Loucy (cell line): ENCODE data around the gene FAM219A.

Experiments used
- H2AFZ ChIP-seq: fragments of 200-600 bp; sonication (generic); 2 replicates; pipeline ENCODE4 v1.6.0; 2016; ENCODE audit warnings: antibody characterized with exemption, mild to moderate bottlenecking, low read length, moderate library complexity
- H3F3A ChIP-seq: fragments of 200-600 bp; 2 replicates; pipeline ENCODE4 v1.6.0; 2016; ENCODE audit warnings: antibody characterized with exemption, low read depth, mild to moderate bottlenecking
- H3K27me3 ChIP-seq: fragments of 200-600 bp; sonication (generic); 2 replicates; pipeline ENCODE4 v1.6.1; 2014; ENCODE audit warnings: low read length, mild to moderate bottlenecking; ENCODE audit not compliant: insufficient read depth, poor library complexity, severe bottlenecking
- H3K36me3 ChIP-seq: fragments of 200-600 bp; sonication (generic); 2 replicates; pipeline ENCODE4 v1.6.1; 2016; ENCODE audit warnings: low read length; ENCODE audit not compliant: insufficient read depth
- H3K4me1 ChIP-seq: fragments of 200-600 bp; sonication (generic); 2 replicates; pipeline ENCODE4 v1.5.1; 2014; ENCODE audit warnings: low read length, mild to moderate bottlenecking; ENCODE audit not compliant: insufficient read depth, poor library complexity, severe bottlenecking
- H3K4me2 ChIP-seq: fragments of 200-600 bp; sonication (generic); 2 replicates; pipeline ENCODE4 v1.6.0; 2014; ENCODE audit warnings: antibody characterized with exemption, low read length, low read depth, mild to moderate bottlenecking; ENCODE audit not compliant: poor library complexity, severe bottlenecking
- H3K4me3 ChIP-seq: fragments of 200-600 bp; sonication (generic); 2 replicates; pipeline ENCODE4 v1.5.1; 2014; ENCODE audit warnings: low read length, mild to moderate bottlenecking, mixed read lengths; ENCODE audit not compliant: poor library complexity, severe bottlenecking
- H3K79me2 ChIP-seq: fragments of 200-600 bp; sonication (generic); 2 replicates; pipeline ENCODE4 v1.6.1; 2014; ENCODE audit warnings: low read length; ENCODE audit not compliant: insufficient read depth
- H3K9ac ChIP-seq: fragments of 200-600 bp; sonication (generic); 2 replicates; pipeline ENCODE4 v1.6.0; 2014; ENCODE audit warnings: mild to moderate bottlenecking, low read depth, low read length, moderate library complexity; ENCODE audit not compliant: poor library complexity, severe bottlenecking
- H3K9me2 ChIP-seq: fragments of 200-600 bp; sonication (generic); replicated peaks from 2 replicates; pipeline ENCODE4 v1.6.1; 2016; ENCODE audit warnings: low read depth, low read length, mixed read lengths
- H3K9me3 ChIP-seq: fragments of 200-600 bp; sonication (generic); 2 replicates; pipeline ENCODE4 v1.6.1; 2014; ENCODE audit warnings: mild to moderate bottlenecking, antibody characterized with exemption, low read length, low read depth; ENCODE audit not compliant: insufficient read depth
- H4K20me1 ChIP-seq: fragments of 200-600 bp; sonication (generic); 2 replicates; pipeline ENCODE4 v1.6.0; 2014; ENCODE audit warnings: antibody characterized with exemption, low read length, mild to moderate bottlenecking; ENCODE audit not compliant: insufficient read depth, poor library complexity, severe bottlenecking
- EZH2phosphoT487 ChIP-seq: fragments of 200-600 bp; IDR thresholded peaks from 2 replicates; pipeline ENCODE4 v1.6.1; 2018; ENCODE audit warnings: antibody characterized with exemption, mild to moderate bottlenecking, moderate library complexity, borderline replicate concordance
- TF ChIP-seq, protein P1 (sequence below): fragments of 200-600 bp; sonication (generic); conservative IDR thresholded peaks from 2 replicates; pipeline ENCODE4 v1.5.1; 2014; ENCODE audit warnings: mild to moderate bottlenecking, antibody characterized with exemption, low read length

The FAM219A gene

DNA sequence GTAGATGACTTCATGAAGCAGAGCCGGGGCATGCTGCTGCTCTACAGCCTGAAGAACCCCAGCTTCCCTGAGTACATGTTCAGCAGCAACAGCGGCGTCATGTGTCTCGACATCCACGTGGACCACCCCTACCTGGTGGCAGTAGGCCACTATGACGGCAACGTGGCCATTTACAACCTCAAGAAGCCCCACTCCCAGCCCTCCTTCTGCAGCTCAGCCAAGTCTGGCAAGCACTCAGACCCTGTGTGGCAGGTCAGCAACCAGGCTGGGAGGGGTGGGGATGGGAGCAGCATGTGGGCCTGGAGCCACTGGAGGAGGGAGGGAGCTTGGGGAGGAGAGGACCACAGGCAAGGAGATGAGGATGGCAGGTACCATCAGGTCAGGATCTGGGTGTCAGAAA lies 48.3 kb upstream of the FAM219A start:
- H3K79me2 ChIP-seq, result no peaks in the 10 kb centered on the region
- no peak overlapping the region for H3K4me2 ChIP-seq
- no peaks in the 10 kb centered on the region for H3K27me3 ChIP-seq
- H3K4me1 ChIP-seq, result no peaks in the 10 kb centered on the region
- no peak overlapping the region for H3K4me3 ChIP-seq
- no peaks in the 10 kb centered on the region for H3K9me2 ChIP-seq
- TF ChIP-seq, protein P1, sequence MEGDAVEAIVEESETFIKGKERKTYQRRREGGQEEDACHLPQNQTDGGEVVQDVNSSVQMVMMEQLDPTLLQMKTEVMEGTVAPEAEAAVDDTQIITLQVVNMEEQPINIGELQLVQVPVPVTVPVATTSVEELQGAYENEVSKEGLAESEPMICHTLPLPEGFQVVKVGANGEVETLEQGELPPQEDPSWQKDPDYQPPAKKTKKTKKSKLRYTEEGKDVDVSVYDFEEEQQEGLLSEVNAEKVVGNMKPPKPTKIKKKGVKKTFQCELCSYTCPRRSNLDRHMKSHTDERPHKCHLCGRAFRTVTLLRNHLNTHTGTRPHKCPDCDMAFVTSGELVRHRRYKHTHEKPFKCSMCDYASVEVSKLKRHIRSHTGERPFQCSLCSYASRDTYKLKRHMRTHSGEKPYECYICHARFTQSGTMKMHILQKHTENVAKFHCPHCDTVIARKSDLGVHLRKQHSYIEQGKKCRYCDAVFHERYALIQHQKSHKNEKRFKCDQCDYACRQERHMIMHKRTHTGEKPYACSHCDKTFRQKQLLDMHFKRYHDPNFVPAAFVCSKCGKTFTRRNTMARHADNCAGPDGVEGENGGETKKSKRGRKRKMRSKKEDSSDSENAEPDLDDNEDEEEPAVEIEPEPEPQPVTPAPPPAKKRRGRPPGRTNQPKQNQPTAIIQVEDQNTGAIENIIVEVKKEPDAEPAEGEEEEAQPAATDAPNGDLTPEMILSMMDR, result no peak
- no peak for TF ChIP-seq EZH2phosphoT487
- no peak overlapping the region for H2AFZ ChIP-seq
- H3F3A ChIP-seq, result no peaks in the 10 kb centered on the region
- H3K36me3 ChIP-seq, result no peaks in the 10 kb centered on the region
- H3K9me3 ChIP-seq, result no peaks in the 10 kb centered on the region
- H3K9ac ChIP-seq, result no peak overlapping the region
- H4K20me1 ChIP-seq, result no peaks in the 10 kb centered on the region

DNA sequence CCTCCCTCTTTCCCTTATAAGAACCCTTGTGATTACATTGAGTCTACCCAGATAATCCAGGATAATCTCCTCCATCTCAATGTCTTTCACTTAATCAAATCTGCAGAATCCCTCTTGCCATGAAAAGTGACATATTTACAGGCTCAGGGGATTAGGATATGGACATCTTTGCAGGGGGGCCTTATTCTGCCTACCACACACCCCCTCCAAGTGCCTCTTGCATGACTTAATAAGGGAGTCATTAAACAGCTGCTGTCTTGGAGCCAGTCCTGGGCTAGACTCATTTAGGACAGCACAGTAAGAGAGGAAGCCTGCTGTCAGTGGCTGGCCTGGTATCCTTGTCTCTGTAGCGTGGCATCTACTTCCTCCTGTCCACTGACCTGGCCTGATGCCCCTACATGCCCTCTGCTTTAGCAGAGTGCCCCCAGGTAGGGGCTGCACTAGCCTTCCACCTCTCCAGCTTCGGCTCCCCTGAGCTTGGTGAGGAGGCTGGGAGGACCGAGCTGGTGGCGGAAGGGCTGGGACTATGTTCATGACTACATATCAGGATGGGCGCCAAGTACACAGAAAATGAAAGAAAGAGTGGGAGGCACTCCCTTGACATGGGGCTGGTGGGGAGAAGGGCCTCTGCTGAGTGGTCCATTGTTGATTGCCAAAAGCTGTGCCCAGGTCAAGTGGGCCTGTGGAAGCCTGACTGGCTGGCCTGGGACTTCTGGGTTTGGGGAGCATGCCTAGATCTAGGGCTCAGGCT lies 47.2 kb upstream of the FAM219A start:
- H3F3A ChIP-seq, result no peaks in the 10 kb centered on the region
- H2AFZ ChIP-seq, result no peak overlapping the region
- H3K9me3 ChIP-seq, result no peaks in the 10 kb centered on the region

DNA sequence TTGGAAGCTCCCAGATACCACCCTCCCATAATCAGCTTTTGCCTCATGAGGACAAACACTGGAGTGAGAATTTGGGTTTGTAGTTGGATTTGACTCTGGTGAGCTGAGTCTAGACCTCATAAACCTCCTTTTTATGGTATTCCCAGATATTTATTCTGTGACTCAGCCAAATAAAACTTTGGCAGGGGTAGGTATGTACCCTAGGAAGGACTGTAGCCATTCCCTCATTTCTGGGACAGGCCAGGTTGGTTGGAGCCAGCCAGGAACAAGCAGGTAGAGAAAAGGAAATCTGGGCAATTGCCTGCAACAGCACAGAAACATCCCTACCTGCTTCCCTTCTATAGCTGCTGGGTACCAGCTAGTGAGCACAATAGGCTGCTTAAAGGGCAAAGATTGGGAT lies 45.0 kb upstream of the FAM219A start:
- Histone ChIP-seq H3K27me3 (no peaks in the 10 kb centered on the region), H3K9ac (no peak overlapping the region), H3K79me2 (no peaks in the 10 kb centered on the region), H3K9me3 (no peaks in the 10 kb centered on the region), H3K4me3 (no peak overlapping the region), H3K36me3 (no peaks in the 10 kb centered on the region), H3K4me1 (no peaks in the 10 kb centered on the region), H3K9me2 (no peaks in the 10 kb centered on the region), H3F3A (no peaks in the 10 kb centered on the region), H4K20me1 (no peaks in the 10 kb centered on the region), H2AFZ (no peak overlapping the region), H3K4me2 (no peak overlapping the region)
- TF ChIP-seq, protein P1, result no peak
- TF ChIP-seq EZH2phosphoT487, result no peak

More for the DNA sequence above, 47.2 kb upstream of the FAM219A start:
- H3K79me2 ChIP-seq, result no peaks in the 10 kb centered on the region
- H3K36me3 ChIP-seq, result no peaks in the 10 kb centered on the region
- no peak overlapping the region for H3K4me2 ChIP-seq
- no peaks in the 10 kb centered on the region for H3K27me3 ChIP-seq
- no peaks in the 10 kb centered on the region for H3K9me2 ChIP-seq
- H3K4me3 ChIP-seq, result no peak overlapping the region
- H4K20me1 ChIP-seq, result no peaks in the 10 kb centered on the region
- no peaks in the 10 kb centered on the region for H3K4me1 ChIP-seq
- no peak for TF ChIP-seq EZH2phosphoT487
- TF ChIP-seq, protein P1, result no peak
- H3K9ac ChIP-seq, result no peak overlapping the region
